ENCODE data around the gene TGOLN2. TPM values are rescaled to one million over a fixed set of nuclear protein-coding genes. Genes with fewer than 3 reads are reported as not detected.

The TGOLN2 gene
- total and polyA plus RNA-seq, 10 of the 15 experiments (the other 5 are each of a cell fraction or from before 2014, with no cell fraction given), result 13.8 to 92.3 (median 49.4) TPM

- TF ChIP-seq, protein P1, sequence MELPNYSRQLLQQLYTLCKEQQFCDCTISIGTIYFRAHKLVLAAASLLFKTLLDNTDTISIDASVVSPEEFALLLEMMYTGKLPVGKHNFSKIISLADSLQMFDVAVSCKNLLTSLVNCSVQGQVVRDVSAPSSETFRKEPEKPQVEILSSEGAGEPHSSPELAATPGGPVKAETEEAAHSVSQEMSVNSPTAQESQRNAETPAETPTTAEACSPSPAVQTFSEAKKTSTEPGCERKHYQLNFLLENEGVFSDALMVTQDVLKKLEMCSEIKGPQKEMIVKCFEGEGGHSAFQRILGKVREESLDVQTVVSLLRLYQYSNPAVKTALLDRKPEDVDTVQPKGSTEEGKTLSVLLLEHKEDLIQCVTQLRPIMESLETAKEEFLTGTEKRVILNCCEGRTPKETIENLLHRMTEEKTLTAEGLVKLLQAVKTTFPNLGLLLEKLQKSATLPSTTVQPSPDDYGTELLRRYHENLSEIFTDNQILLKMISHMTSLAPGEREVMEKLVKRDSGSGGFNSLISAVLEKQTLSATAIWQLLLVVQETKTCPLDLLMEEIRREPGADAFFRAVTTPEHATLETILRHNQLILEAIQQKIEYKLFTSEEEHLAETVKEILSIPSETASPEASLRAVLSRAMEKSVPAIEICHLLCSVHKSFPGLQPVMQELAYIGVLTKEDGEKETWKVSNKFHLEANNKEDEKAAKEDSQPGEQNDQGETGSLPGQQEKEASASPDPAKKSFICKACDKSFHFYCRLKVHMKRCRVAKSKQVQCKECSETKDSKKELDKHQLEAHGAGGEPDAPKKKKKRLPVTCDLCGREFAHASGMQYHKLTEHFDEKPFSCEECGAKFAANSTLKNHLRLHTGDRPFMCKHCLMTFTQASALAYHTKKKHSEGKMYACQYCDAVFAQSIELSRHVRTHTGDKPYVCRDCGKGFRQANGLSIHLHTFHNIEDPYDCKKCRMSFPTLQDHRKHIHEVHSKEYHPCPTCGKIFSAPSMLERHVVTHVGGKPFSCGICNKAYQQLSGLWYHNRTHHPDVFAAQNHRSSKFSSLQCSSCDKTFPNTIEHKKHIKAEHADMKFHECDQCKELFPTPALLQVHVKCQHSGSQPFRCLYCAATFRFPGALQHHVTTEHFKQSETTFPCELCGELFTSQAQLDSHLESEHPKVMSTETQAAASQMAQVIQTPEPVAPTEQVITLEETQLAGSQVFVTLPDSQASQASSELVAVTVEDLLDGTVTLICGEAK (IDR thresholded peaks at IDR 0.05; ENCODE audit: borderline replicate concordance), result no peak
- no peak for TF ChIP-seq BCL11A (IDR thresholded peaks at IDR 0.05; ENCODE audit: low read depth, low read length)
- no peak for TF ChIP-seq POLR2AphosphoS2 (IDR thresholded peaks at IDR 0.05; ENCODE audit: low read depth, low read length)
- no peak for TF ChIP-seq MTA2 (IDR thresholded peaks at IDR 0.05; ENCODE audit: low read depth)
- no peak for TF ChIP-seq POU2F2 (IDR thresholded peaks at IDR 0.05; ENCODE audit: borderline replicate concordance, low read depth, low read length)
- no peak for TF ChIP-seq SP1 (IDR thresholded peaks at IDR 0.05; ENCODE audit: low read depth, low read length)
- TF ChIP-seq POLR2A (IDR thresholded peaks at IDR 0.05; ENCODE audit: low read depth, low read length), result no peak
- no peak for TF ChIP-seq ZNF217 (IDR thresholded peaks at IDR 0.05)
- no peak for TF ChIP-seq MEF2B (IDR thresholded peaks at IDR 0.05; ENCODE audit: partially characterized antibody, poor library complexity, severe bottlenecking)
These were observed 2.4 kb downstream of the TGOLN2 start (continued) for GRCh38 chr2:85325466-85325811.
